Pericardium fibroblast (primary cell): ENCODE results near the gene PHF2. TPM values are rescaled to one million over a fixed set of nuclear protein-coding genes. Genes with fewer than 3 reads are reported as not detected.

Source experiments
- total RNA-seq: library from RNA; depleted of rRNA; stranded (reverse); fragments of >200 nt; gene quantifications from 2 replicates; pipeline ENCODE4 v1.2.3, GENCODE V29; 2015

Gene PHF2
- total RNA-seq: 13.7 and 13.8 TPM in 2 replicates

DNA sequence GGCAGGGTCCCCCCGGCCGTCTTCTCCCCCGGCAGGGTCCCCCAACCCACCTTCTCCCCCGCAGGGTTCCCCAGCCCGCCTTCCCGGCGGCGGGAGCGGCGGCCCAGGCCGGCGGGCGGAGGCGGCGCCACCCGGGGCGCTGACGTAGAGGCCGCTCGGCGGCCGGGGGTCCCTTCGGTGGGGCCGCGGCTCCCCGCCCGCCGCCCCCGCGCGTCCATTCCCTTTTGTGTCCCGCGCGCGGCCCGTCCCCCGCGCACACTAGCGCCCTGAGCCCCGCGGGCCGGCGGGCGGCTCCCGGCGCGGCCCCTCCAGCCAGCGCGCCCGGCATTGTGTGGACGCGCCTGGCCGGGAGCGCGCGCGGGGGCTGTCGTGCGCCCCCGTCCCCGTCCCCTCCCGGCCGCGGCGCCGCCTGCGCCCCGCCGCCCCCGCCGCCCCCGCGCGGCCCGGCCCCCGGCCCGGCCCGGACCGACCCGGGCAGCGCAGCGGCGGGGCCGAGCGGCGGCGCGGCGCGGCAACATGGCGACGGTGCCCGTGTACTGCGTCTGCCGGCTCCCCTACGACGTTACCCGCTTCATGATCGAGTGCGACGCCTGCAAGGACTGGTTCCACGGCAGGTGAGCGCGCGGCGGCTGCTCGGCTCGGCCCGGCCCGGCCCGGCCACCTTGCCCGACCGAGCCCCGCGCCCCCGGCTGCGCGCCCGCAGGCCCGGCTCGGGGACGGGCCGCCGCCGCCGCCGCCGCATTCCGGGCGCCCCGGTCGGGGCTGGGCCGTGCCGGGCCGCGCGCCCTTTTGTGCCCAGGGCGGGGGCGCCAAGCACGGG is at the start of gene PHF2:
Gene PHF2, plus strand, starts transcription at position 327 of the 820 bp plus-strand sequence. Its CDS starts 190 bp downstream, at position 517.

Other genes with a start within 250 kb of the PHF2 start
- 59.2 and 63.8 TPM in 2 replicates for gene FAM120A, start 124.9 kb upstream of the PHF2 start, total RNA-seq
- 31.3 and 32.4 TPM in 2 replicates for gene FAM120AOS, start 123.0 kb upstream of the PHF2 start, total RNA-seq